GM12878 (cell line): ENCODE results near the gene ATF7. TPM values are rescaled to one million over a fixed set of nuclear protein-coding genes. Genes with fewer than 3 reads are reported as not detected.

Source experiments
- ATF3 ChIP-seq: IDR thresholded peaks from 2 replicates; pipeline ENCODE4 v1.6.1; 2011; ENCODE audit warnings: low read depth, mild to moderate bottlenecking, low read length, moderate library complexity, borderline replicate concordance; ENCODE audit errors: extremely low read depth
- BCL3 ChIP-seq: IDR thresholded peaks from 2 replicates; pipeline ENCODE4 v1.6.1; 2011; ENCODE audit warnings: borderline replicate concordance, low read depth, mild to moderate bottlenecking, moderate library complexity, low read length; ENCODE audit not compliant: insufficient read depth, poor library complexity, severe bottlenecking
- CREB1 ChIP-seq: IDR thresholded peaks from 2 replicates; pipeline ENCODE4 v1.6.1; 2012; ENCODE audit warnings: low read depth, mild to moderate bottlenecking, inconsistent platforms
- ESRRA ChIP-seq: IDR thresholded peaks from 2 replicates; pipeline ENCODE4 v1.6.1; 2012; ENCODE audit warnings: mild to moderate bottlenecking, low read length, improper control_type of control experiment
- FOXK2 ChIP-seq: fragments of 450-650 bp; IDR thresholded peaks from 2 replicates; pipeline ENCODE4 v1.6.1; 2017; ENCODE audit warnings: mild to moderate bottlenecking, moderate library complexity
- IRF3 ChIP-seq: fragments of 450-650 bp; IDR thresholded peaks from 2 replicates; pipeline ENCODE4 v1.6.1; 2014; ENCODE audit warnings: mild to moderate bottlenecking
- IRF4 ChIP-seq: IDR thresholded peaks from 2 replicates; pipeline ENCODE4 v1.6.1; 2011; ENCODE audit warnings: low read depth, low read length
- KLF5 ChIP-seq: fragments of 450-650 bp; IDR thresholded peaks from 2 replicates; pipeline ENCODE4 v1.6.1; 2014; ENCODE audit warnings: mild to moderate bottlenecking; ENCODE audit not compliant: partially characterized antibody
- MYB ChIP-seq: fragments of 150-350 bp; IDR thresholded peaks from 2 replicates; pipeline ENCODE4 v1.6.1; 2014; ENCODE audit warnings: mild to moderate bottlenecking, low read depth, low read length, borderline replicate concordance
- MYC ChIP-seq: IDR thresholded peaks from 2 replicates; pipeline ENCODE4 v1.6.1; 2011; ENCODE audit warnings: mild to moderate bottlenecking, low read length, moderate library complexity, inconsistent platforms; ENCODE audit not compliant: insufficient read depth, insufficient replicate concordance, insufficient read length, severe bottlenecking
- PML ChIP-seq: IDR thresholded peaks from 2 replicates; pipeline ENCODE4 v1.6.1; 2012; ENCODE audit warnings: low read length, inconsistent platforms
- SIN3A ChIP-seq: IDR thresholded peaks from 2 replicates; pipeline ENCODE4 v1.6.1; 2012; ENCODE audit warnings: low read depth, low read length, improper control_type of control experiment
- SMARCA5 ChIP-seq: fragments of 450-650 bp; IDR thresholded peaks from 2 replicates; pipeline ENCODE4 v1.6.1; 2017; ENCODE audit warnings: mild to moderate bottlenecking
- SREBF2 ChIP-seq: IDR thresholded peaks from 2 replicates; pipeline ENCODE4 v1.6.1; 2012; ENCODE audit warnings: mild to moderate bottlenecking, low read length
- TBL1XR1 ChIP-seq: IDR thresholded peaks from 2 replicates; pipeline ENCODE4 v1.6.1; 2012; ENCODE audit warnings: low read depth, low read length, improper control_type of control experiment
- polyA plus RNA-seq, 11 experiments: library from polyadenylated mRNA; depleted of rRNA in 4 of 11; unstranded in 6 of 11; stranded (reverse) in 5 of 11; fragments of >200 nt; fragmentation: Nextera tagmentation in 4 of 11; fragmentation: Illumina TruSeq in 1 of 11; extraction: Ambion mirVana in 4 of 11; extraction: Trizol in 1 of 11; gene quantifications; 1 replicate in 1 of 11; 2 replicates in 10 of 11; pipeline versions ENCODE4 v1.2.1 to v1.2.3, GENCODE V29; 2011 to 2016; ENCODE audit warnings: inconsistent platforms in 2 of 11, missing spikeins in 2 of 11, low read depth in 1 of 11
- total RNA-seq, 4 experiments: library from RNA; depleted of rRNA in 3 of 4; stranded (reverse); fragments of >200 nt in 3 of 4; fragmentation: Illumina TruSeq in 1 of 4; extraction: Trizol in 1 of 4; gene quantifications; 2 replicates each; pipeline versions ENCODE4 v1.2.1 to v1.2.3, GENCODE V29; 2013 to 2021
- TF ChIP-seq, protein P1 (sequence below): fragments of 450-650 bp; IDR thresholded peaks from 2 replicates; pipeline ENCODE4 v1.6.1; 2017; ENCODE audit warnings: mild to moderate bottlenecking
- TF ChIP-seq, protein P2 (sequence below): fragments of 450-650 bp; IDR thresholded peaks from 2 replicates; pipeline ENCODE4 v1.6.1; 2016; ENCODE audit warnings: mild to moderate bottlenecking, moderate library complexity, borderline replicate concordance
- TF ChIP-seq, protein P3 (sequence below): fragments of 450-650 bp; IDR thresholded peaks from 2 replicates; pipeline ENCODE4 v1.6.1; 2016; ENCODE audit warnings: mild to moderate bottlenecking

ATF7 gene
- total and polyA plus RNA-seq, 10 of the 15 experiments (the other 5 are each of a cell fraction or from before 2014, with no cell fraction given), result 9.1 to 30.7 (median 21.8) TPM

DNA sequence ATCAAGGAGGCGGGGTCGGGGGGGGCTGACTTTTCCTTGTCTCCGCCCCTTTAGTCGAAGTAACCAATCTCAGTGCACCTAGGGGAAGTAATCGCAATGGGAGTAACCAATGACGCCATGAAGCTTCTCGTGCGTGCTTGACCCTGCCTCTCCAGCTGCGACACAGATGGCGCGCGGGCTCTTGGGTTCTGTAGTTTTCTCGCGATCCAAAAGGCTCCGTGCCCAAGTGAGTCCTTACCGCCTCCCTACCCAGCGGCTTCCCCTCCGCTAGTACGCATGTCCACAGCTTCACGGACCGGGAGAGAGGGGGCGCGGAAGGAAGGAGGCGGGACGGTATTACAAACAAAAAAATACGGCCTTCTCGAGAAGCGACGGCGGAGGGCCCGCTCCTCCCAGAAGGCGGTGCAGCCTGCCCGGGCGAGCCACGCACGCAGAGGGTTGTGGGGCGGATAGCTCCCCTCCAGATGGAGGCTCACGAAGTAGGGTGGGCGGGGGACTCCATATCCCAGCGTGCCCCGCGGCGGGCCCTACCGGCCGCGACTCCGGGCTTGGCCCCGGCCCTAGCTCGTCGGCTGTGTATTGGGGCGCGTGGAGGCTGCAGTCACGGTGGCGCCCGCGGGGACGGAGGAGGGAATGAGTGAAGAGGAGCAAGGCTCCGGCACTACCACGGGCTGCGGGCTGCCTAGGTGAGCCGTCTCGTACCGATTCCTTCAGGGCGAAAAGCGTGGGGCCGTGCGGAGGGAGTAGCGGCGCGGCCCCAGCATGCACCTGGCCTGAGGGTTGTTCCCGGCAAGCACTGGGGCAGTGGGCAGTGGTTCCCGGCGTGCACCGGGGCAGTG is 125.2 kb downstream of the ATF7 start, which contains the start of gene TARBP2 (continued):
- TF ChIP-seq TBL1XR1, result no peak
- TF ChIP-seq ATF3, result peak; percentile 59; the same call in 1 of the 2 replicates
- TF ChIP-seq ESRRA, result no peak
- TF ChIP-seq KLF5, result peak; percentile 92
- peak; percentile 49 for TF ChIP-seq IRF3
- TF ChIP-seq CREB1, result peak; percentile 98
- no peak for TF ChIP-seq IRF4
- TF ChIP-seq BCL3, result no peak
- peak; percentile 90; the same call in 1 of the 2 replicates for TF ChIP-seq SIN3A
- TF ChIP-seq PML, result peak; percentile 55; the same call in 1 of the 2 replicates
- TF ChIP-seq MYC, result peak; percentile 71
- TF ChIP-seq, protein P1, sequence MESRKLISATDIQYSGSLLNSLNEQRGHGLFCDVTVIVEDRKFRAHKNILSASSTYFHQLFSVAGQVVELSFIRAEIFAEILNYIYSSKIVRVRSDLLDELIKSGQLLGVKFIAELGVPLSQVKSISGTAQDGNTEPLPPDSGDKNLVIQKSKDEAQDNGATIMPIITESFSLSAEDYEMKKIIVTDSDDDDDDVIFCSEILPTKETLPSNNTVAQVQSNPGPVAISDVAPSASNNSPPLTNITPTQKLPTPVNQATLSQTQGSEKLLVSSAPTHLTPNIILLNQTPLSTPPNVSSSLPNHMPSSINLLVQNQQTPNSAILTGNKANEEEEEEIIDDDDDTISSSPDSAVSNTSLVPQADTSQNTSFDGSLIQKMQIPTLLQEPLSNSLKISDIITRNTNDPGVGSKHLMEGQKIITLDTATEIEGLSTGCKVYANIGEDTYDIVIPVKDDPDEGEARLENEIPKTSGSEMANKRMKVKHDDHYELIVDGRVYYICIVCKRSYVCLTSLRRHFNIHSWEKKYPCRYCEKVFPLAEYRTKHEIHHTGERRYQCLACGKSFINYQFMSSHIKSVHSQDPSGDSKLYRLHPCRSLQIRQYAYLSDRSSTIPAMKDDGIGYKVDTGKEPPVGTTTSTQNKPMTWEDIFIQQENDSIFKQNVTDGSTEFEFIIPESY, result no peak; the same call in 1 of the 2 replicates
- TF ChIP-seq SREBF2, result no peak; the same call in 1 of the 2 replicates
- TF ChIP-seq MYB, result no peak
- 0 out of 2 replicates have a peak, but pooled peaks have one; percentile 59 for TF ChIP-seq SMARCA5
- no peak for TF ChIP-seq FOXK2
- TF ChIP-seq, protein P2, sequence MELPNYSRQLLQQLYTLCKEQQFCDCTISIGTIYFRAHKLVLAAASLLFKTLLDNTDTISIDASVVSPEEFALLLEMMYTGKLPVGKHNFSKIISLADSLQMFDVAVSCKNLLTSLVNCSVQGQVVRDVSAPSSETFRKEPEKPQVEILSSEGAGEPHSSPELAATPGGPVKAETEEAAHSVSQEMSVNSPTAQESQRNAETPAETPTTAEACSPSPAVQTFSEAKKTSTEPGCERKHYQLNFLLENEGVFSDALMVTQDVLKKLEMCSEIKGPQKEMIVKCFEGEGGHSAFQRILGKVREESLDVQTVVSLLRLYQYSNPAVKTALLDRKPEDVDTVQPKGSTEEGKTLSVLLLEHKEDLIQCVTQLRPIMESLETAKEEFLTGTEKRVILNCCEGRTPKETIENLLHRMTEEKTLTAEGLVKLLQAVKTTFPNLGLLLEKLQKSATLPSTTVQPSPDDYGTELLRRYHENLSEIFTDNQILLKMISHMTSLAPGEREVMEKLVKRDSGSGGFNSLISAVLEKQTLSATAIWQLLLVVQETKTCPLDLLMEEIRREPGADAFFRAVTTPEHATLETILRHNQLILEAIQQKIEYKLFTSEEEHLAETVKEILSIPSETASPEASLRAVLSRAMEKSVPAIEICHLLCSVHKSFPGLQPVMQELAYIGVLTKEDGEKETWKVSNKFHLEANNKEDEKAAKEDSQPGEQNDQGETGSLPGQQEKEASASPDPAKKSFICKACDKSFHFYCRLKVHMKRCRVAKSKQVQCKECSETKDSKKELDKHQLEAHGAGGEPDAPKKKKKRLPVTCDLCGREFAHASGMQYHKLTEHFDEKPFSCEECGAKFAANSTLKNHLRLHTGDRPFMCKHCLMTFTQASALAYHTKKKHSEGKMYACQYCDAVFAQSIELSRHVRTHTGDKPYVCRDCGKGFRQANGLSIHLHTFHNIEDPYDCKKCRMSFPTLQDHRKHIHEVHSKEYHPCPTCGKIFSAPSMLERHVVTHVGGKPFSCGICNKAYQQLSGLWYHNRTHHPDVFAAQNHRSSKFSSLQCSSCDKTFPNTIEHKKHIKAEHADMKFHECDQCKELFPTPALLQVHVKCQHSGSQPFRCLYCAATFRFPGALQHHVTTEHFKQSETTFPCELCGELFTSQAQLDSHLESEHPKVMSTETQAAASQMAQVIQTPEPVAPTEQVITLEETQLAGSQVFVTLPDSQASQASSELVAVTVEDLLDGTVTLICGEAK, result peak; percentile 45; the same call in 1 of the 2 replicates
- TF ChIP-seq, protein P3, sequence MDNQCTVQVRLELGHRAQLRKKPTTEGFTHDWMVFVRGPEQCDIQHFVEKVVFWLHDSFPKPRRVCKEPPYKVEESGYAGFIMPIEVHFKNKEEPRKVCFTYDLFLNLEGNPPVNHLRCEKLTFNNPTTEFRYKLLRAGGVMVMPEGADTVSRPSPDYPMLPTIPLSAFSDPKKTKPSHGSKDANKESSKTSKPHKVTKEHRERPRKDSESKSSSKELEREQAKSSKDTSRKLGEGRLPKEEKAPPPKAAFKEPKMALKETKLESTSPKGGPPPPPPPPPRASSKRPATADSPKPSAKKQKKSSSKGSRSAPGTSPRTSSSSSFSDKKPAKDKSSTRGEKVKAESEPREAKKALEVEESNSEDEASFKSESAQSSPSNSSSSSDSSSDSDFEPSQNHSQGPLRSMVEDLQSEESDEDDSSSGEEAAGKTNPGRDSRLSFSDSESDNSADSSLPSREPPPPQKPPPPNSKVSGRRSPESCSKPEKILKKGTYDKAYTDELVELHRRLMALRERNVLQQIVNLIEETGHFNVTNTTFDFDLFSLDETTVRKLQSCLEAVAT, result no peak; the same call in 1 of the 2 replicates
